ENCODE results near the gene CDH20.

CDH20 gene

GRCh38 chr18:61541673-61542072 is 208.4 kb downstream of the CDH20 start:
- no peak for DNase-seq

GRCh38 chr18:61542596-61542995 is 209.4 kb downstream of the CDH20 start:
- no peak for DNase-seq

GRCh38 chr18:61543518-61543917 is 210.3 kb downstream of the CDH20 start:
- no peak for DNase-seq

GRCh38 chr18:61544178-61544577 is 210.9 kb downstream of the CDH20 start:
- DNase-seq, result no peak

GRCh38 chr18:61545281-61546245 is 212.3 kb downstream of the CDH20 start:
- no peak for DNase-seq

GRCh38 chr18:61546590-61546989 is 213.4 kb downstream of the CDH20 start:
- peak; percentile 88 for DNase-seq

GRCh38 chr18:61549416-61549815 is 216.2 kb downstream of the CDH20 start:
- no peak for DNase-seq

GRCh38 chr18:61549889-61550288 is 216.7 kb downstream of the CDH20 start:
- DNase-seq, result no peak

GRCh38 chr18:61551586-61551985 is 218.4 kb downstream of the CDH20 start:
- DNase-seq, result peak; percentile 79

GRCh38 chr18:61553045-61553659 is 219.9 kb downstream of the CDH20 start:
- DNase-seq, result no peak

GRCh38 chr18:61554117-61554776 is 221.0 kb downstream of the CDH20 start:
- no peak for DNase-seq

- no peak for DNase-seq
Measured at GRCh38 chr18:61554946-61555361, 221.7 kb downstream of the CDH20 start.

- no peak for DNase-seq
Measured at GRCh38 chr18:61556316-61556715, 223.1 kb downstream of the CDH20 start.

GRCh38 chr18:61556862-61557261 is 223.6 kb downstream of the CDH20 start:
- no peak for DNase-seq

- peak; percentile 84 for DNase-seq
Measured at GRCh38 chr18:61569176-61569892, 236.1 kb downstream of the CDH20 start.

GRCh38 chr18:61570070-61570469 is 236.8 kb downstream of the CDH20 start:
- no peak for DNase-seq

GRCh38 chr18:61572084-61572655 is 238.9 kb downstream of the CDH20 start:
- DNase-seq, result no peak

GRCh38 chr18:61572871-61573270 is 239.6 kb downstream of the CDH20 start:
- peak; percentile 63 for DNase-seq

- no peak for DNase-seq
Measured at GRCh38 chr18:61574665-61575064, 241.4 kb downstream of the CDH20 start.

GRCh38 chr18:61575419-61575818 is 242.2 kb downstream of the CDH20 start:
- peak; percentile 64 for DNase-seq

GRCh38 chr18:61578846-61579245 is 245.6 kb downstream of the CDH20 start:
- no peak for DNase-seq

- no peak for DNase-seq
Measured at GRCh38 chr18:61579581-61579980, 246.4 kb downstream of the CDH20 start.

GRCh38 chr18:61580046-61580445 is 246.8 kb downstream of the CDH20 start:
- no peak for DNase-seq
